Measurements from ENCODE around the gene CSTB. TPM values are rescaled to one million over a fixed set of nuclear protein-coding genes. Genes with fewer than 3 reads are reported as not detected.

Gene CSTB
- total RNA-seq (2022; extraction: Qiagen RNA extraction; ENCODE audit: low read depth), result 81.5 to 97.6 TPM (median 90.8 TPM) in 5 replicates

GRCh38 chr21:43775795-43776430 is at the start of gene CSTB:
CSTB (minus strand) TSS chr21:43776308; CDS start chr21:43776269, 39 bp downstream.

GRCh38 chr21:43789276-43790009 is 13.3 kb upstream of the CSTB start, which contains the start of gene RRP1:
RRP1 (plus strand) TSS chr21:43789577; CDS start chr21:43789630, 53 bp downstream.

Other genes starting within 250 kb of the CSTB start
- gene HSF2BP, start 116.8 kb downstream of the CSTB start, total RNA-seq (2022; extraction: Qiagen RNA extraction; ENCODE audit: low read depth), result 1.3 to 1.9 TPM (median 1.4 TPM) in 5 replicates
- 31.1 to 39.0 TPM (median 33.7 TPM) in 5 replicates for gene RRP1B, start 116.7 kb downstream of the CSTB start, total RNA-seq (2022; extraction: Qiagen RNA extraction; ENCODE audit: low read depth)
- gene PDXK, start 57.2 kb downstream of the CSTB start, total RNA-seq (2022; extraction: Qiagen RNA extraction; ENCODE audit: low read depth), result 175 to 285 TPM (median 258 TPM) in 5 replicates
- gene RRP1, start 13.3 kb upstream of the CSTB start, total RNA-seq (2022; extraction: Qiagen RNA extraction; ENCODE audit: low read depth), result 32.3 to 38.2 TPM (median 34.3 TPM) in 5 replicates
- 19.6 to 23.3 TPM (median 20.5 TPM) in 5 replicates for gene AGPAT3, start 88.9 kb upstream of the CSTB start, total RNA-seq (2022; extraction: Qiagen RNA extraction; ENCODE audit: low read depth)
- gene TRAPPC10, start 236.0 kb upstream of the CSTB start, total RNA-seq (2022; extraction: Qiagen RNA extraction; ENCODE audit: low read depth), result 14.2 to 17.3 TPM (median 15.9 TPM) in 5 replicates

All from A549 treated with CpdA at 1 μM for 4 hours (cell line).